Medulla oblongata (tissue), 1 donor: Measurements from ENCODE around the gene MDFIC2.
A peak's percentile ranks its signal among the peaks of the same experiment; 100 is the strongest.
"Not testable (repeated sequence)": the region's sequence is repeated elsewhere in the genome, so short reads cannot be mapped to it uniquely, and the experiment has no call there.

Experiments used
- DNase-seq: peaks from one replicate; pipeline ENCODE4 v3.0.0-alpha.2; 2015; ENCODE audit errors: extremely low spot score

The MDFIC2 gene

GRCh38 chr3:70312336-70312735, at the start of gene MDFIC2:
MDFIC2 (minus strand) TSS chr3:70312638; CDS start chr3:70311973, 665 bp downstream.
- DNase-seq: no peak

DNA sequence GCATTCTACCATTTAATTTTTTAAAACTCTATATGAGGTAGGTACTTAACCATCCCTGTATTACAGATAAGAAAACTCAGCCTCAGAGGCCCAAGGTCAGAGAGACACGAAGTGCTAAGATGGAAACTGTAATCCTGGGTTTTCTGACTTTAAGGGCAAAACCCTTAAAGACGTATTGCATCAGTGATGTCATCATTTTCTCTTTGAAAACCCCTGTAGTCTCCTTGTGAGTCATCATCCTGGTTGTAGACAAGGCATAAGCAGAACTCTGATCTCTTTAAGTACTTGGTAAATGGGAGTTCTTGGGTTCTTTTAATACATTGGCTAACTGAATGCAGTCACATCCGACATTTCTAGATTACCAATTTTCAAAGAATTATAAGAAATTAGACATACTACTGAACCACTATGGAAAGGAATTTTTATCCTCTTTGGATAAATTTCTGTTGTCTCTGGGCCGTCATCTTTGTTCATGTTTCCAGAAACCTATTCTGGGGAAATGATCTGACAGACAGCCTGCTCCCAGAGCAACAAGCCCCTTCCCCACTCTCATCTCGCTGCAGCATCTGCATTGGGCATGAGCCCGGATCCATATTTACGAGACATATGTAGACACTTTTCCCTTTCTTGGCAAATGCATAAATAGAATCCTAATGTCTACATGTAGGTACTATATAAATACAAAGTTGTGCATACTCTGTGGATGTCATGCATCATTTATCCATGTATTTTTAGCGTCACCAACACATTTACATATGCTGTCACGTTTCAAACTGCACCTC, 48.7 kb upstream of the MDFIC2 start:
- no peak for DNase-seq

DNA sequence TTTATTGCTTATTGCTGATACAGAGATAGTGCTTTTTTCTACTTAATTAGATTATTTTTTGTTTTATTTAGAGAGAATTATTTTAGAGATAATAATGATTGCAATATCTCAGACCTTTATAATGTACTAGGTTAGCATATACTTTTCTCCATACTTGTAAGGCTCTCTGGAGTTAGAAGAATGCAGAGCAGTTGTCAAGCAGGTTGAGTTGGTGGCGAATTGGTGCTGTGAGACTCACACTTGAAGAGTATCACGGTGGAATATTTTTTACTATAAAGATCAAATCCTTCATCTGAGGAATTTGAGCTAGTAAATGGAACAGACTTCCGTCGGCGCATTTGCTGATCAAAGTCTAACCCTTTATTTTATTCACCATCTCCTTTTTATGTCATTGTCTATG, 47.3 kb upstream of the MDFIC2 start:
- DNase-seq: no peak

GRCh38 chr3:70358978-70359580, 46.6 kb upstream of the MDFIC2 start:
- DNase-seq: peak; percentile 63

- DNase-seq: no peak
Observed at GRCh38 chr3:70352215-70352614, 39.8 kb upstream of the MDFIC2 start.

DNA sequence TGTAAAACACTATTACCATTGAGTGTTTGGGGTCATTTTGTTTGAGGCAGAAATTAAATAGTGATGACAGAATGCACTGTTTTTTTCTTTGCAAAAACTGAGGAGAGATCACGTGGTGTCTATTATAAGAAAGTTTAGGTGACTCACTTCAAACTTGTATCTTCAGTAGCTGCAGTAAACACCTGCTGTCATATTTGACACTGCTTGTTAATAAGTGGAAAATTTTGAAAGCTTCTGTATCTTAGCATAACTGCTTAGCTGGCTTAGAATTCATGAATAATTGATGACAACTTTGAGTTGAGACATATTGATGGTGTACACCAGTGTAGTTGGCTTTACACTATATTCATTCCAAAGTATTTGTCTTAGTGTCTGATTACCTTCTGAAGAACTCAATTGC, 29.7 kb upstream of the MDFIC2 start:
- no peak for DNase-seq

GRCh38 chr3:70336885-70337284, 24.4 kb upstream of the MDFIC2 start:
- DNase-seq: not testable (repeated sequence)

DNA sequence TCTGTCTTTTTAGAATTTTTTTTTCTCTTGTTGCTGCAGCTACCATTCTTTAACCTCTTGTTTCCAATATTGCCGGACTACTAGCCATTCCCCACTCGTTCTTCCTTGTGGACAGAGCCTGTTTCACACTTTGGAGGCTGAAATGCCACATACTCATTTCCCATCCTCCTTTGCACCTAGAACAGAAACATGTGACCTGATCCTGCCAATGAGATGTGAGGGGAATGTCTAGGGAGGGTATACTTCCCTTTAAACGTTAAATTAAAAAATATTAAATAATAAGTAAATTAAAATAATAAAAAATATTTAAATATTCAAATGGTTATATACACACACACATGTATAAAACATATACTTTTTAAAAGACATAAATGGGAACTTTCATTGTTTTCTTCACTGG, 20.6 kb upstream of the MDFIC2 start:
- DNase-seq: no peak

DNA sequence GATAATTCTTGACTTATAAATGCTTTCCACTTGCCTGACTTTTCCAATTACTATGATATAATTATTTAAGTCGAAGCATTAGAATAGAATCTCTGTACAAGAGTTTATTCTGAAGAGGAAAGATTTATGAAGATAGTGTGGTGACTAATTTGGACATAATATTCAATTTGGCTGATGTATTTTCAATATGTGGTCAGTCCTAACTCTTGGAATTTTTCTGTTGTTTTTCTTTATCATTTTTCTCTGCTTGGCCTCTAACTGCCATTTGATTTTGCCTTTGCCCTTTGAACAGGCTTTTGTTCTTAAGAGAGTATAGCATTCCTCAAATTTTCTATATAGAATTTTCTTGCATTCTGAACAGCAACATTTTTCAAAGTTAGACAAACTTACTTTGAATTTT, 2.6 kb upstream of the MDFIC2 start:
- no peak for DNase-seq

DNA sequence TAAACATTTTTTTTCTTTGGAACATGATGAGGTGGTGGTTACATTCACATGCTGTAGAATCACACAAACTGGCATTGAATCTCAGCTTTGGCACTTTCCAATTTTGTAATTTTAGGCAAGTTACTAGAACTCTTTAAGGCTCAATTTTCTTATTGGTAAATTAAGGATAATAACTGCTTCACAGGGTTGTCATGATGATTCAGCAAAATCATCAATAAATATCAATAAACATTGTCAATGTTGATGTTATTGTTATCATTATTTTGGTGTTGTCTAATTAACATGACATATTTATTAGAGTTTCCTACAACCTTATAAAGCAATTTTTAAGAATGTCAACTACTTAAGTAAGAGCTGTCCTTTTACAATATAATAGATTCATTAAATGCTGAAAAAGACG, 1.6 kb downstream of the MDFIC2 start:
- DNase-seq: no peak

DNA sequence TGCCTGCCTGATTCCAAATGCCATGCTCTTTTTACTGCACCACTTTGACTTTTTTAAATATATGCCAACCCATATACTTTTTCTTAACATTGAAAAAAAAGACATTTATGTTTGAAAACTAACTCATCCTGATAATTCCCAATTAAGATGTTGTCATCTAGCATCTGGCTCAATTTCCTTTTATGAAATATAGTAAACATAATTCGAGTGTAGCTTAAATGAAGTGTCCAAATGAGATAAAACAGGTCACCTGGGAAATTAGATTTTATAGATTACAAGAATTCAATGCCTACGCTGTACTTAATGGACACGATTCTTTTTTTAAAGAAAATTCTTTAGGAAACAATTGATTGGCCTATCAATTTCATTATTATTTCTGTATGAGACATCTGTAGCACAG, 2.8 kb downstream of the MDFIC2 start:
- DNase-seq: no peak

GRCh38 chr3:70308760-70309159, 3.7 kb downstream of the MDFIC2 start:
- DNase-seq: peak; percentile 58

GRCh38 chr3:70306736-70307135, 5.7 kb downstream of the MDFIC2 start:
- no peak for DNase-seq

DNA sequence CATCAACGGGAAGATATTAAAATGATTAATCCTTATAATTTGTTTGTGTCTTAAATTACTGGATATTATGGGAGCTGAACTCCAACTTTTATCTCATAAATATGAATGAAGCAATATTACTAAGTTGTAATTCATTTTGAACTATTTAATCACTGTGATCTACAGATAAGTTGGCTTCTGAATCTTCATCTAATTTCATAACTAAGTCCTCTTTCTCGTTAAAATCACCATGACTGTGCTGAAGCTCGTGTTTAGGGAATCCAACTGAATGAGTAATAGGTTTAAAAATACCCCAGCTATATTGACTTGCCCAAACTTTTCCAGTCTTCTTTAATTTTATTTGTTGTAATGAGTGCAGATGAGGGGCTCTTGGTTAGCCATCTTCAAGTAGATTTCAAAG, 14.1 kb downstream of the MDFIC2 start:
- no peak for DNase-seq

DNA sequence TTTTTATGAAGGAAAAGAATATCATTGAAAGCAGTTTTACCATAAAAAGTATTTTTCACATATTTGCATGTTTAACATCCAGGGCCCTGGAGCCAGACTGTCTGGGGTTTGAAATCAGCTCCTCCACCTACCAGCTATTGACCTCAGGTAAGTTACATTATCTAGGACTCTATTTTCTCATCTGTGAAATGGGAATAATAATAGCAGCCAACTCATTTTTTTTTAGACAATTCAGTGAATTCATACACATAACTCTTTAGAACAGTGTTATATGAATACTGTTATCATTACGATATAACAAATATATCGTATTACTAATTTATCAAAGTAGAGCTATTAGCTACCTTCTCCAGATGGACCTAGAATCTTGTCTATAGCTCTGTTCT, 21.3 kb downstream of the MDFIC2 start:
- DNase-seq: no peak

- DNase-seq: not testable (repeated sequence)
Observed at GRCh38 chr3:70290431-70291096, 21.9 kb downstream of the MDFIC2 start.

DNA sequence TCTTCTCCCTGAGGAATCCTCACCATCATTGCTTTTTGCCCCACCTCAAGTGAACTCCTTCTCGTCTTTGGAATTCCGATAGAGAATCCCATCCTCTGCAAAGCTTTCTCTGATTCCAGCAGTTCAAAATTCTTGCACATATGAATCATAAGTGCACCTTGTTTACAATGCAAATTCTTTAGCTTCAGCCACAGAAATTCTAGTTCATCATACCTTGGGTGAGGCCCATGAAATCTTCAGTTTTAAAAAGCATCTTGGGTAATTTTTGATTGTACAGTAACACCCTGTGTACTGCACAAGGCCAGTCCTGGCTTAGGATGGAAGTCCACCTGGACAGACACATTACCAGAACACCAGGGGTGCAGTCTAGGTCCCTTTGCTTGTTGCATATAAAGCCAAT, 30.8 kb downstream of the MDFIC2 start:
- no peak for DNase-seq

DNA sequence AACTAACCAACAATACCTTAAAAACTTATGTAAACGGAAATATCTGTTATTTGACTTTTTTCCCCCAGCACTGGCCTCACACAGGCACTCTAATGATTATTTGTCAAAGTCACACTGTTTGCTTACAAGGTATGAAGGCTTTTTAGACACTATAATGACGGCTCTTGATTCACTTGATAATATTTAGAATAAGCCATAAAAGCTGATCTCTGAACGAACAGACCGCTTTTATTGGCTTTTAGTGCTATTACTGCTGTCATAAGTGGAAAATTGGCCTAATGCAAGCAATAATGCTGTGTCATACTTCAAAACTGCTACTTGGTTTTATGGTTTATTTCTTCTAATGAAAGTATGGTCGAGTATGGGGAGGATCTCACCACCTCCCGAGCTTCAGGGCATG, 35.1 kb downstream of the MDFIC2 start:
- DNase-seq: no peak

DNA sequence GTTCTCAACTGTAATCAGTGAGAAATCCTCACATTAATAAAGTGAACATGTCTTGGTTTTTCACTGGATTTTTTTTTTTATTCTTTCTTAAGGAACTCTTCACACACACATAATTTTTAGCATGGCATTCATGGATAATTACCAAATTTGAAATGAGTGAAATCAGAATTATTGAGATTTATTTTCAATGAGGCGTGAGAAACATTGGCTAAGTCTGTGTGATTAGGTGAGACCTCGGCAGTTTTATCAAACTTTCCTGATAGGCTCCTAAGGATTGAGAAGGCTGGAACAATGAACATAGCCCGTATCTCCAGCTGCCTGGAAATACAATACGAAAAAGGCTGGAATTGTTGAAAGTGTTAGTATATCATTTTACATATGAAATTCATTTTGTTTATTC, 35.5 kb downstream of the MDFIC2 start:
- DNase-seq: no peak

DNA sequence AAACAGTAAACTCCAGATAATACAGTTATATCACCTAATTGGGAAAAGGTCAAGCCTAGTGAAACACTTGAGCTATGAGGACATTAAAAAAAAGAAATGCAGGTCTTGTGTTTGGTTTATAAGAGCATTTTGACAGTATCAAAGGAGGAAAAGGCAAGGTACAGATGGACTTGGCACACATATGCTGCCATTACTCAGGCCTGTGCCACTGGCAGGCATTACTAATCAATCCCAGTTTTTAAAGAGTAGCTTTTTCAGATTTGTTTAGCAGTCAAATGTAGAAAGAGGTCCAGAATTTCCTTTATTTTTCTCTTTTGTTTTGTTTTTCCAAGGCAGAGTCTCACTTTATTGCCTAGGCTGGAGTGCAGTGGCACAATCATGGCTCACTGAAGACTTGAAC, 38.9 kb downstream of the MDFIC2 start:
- DNase-seq: no peak

- DNase-seq: no peak
Observed at GRCh38 chr3:70272798-70273197, 39.6 kb downstream of the MDFIC2 start.

GRCh38 chr3:70264122-70264780, 48.2 kb downstream of the MDFIC2 start:
- no peak for DNase-seq

DNA sequence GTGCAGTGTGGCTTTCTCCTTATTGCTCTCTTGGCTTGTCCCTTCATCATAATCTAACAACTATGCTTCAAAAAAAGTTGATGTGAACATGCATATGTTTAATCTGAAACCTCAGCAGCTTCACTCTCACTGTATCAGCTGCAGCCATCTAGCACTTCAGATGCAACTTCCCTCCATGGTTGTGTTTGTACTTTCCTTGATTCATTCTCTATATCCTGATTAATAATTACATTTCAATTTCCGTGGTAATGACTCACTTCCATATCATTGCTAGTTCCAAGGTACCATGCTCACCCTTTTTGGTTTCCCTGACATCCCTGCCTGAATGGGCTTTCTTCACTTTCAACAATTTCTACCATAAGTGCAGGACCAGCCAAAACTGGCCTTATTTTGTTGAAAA, 51.2 kb downstream of the MDFIC2 start:
- no peak for DNase-seq
